Thyroid gland (tissue), 4 donors: ENCODE measurements around the gene DUOXA1.

ENCODE experiments used
- CTCF ChIP-seq, 6 experiments: fragments of 200-600 bp in 3 of 6; fragments of 450-650 bp in 3 of 6; sonication (generic) in 3 of 6; IDR thresholded peaks; one replicate each; pipeline ENCODE4 v1.5.1; 2016 to 2019; ENCODE audit warnings: antibody characterized with exemption in 6 of 6, mild to moderate bottlenecking in 2 of 6, inconsistent platforms in 1 of 6, moderate library complexity in 1 of 6
- POLR2A ChIP-seq, 2 donors: fragments of 450-650 bp; IDR thresholded peaks; one replicate each; pipeline ENCODE4 v1.6.1; 2017; ENCODE audit warnings: antibody characterized with exemption in 2 of 2, mild to moderate bottlenecking in 2 of 2, moderate library complexity in 1 of 2

- TF ChIP-seq CTCF (IDR thresholded peaks at IDR 0.05) (no peak), POLR2A (IDR thresholded peaks at IDR 0.05) (no peak)
Measured at GRCh38 chr15:45100884-45101625, 28.6 kb downstream of the DUOXA1 start.
